Stimulated activated CD8-positive, alpha-beta memory T cell treated with anti-CD3 and anti-CD28 coated beads, Interleukin-2, amount 100 ng/mL, for 1 hour (primary cell): ENCODE data around the gene SERINC5.
"Not testable (repeated sequence)": the region's sequence is repeated elsewhere in the genome, so short reads cannot be mapped to it uniquely, and the experiment has no call there.

Experiments used
- DNase-seq, 2 donors: peaks; one replicate each; pipeline ENCODE4 v3.0.0-alpha.2; 2020; ENCODE audit warnings: low read depth in 2 of 2

Gene SERINC5

DNA sequence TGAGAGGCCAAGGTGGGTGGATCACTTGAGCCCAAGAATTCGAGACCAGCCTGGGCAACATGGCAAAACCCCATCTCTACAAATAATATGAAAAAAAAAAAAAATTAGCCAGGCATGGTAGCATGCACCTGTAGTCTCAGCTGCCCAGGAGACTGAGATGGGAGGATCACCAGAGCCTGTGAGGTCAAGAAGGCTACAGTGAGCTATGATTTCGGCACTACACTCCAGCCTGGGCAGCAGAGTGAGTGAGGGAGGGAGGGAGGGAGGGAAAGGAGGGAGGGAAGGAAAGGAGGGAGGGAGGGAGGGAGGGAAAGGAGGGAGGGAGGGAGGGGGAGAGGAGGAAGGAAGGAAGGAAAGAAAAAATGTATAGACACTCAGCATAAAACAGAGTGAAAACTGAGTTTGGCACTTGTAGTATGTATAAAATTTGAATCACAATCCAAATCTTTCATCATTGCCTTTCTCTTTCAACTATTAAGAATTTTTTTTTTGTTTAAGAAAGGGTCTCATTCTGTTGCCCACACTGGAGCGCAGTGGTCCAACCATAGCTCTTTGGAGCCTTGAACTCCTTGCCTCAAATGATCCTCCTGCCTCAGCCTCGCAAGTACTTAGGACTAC is 27.8 kb downstream of the SERINC5 start:
- DNase-seq = no peak

DNA sequence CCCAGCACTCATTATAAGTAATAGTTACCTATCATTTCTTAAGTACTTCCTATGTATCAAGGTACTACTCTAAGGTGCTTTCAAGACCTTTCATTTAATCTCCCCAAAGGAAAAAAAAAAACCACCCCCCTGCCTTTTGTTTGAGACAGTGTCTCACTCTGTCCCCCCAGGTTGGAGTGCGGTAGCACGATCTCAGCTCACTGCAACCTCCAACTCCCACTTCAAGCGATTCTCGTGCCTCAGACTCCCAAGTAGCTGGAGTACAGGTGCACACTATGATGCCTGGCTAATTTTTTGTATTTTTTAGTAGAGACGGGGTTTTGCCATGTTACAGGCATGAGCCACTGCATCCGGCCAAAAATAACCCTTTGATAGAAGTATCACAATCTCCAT is 29.9 kb downstream of the SERINC5 start:
- no peak for DNase-seq

GRCh38 chr5:80225189-80225933 is 30.5 kb downstream of the SERINC5 start:
- DNase-seq = no peak

DNA sequence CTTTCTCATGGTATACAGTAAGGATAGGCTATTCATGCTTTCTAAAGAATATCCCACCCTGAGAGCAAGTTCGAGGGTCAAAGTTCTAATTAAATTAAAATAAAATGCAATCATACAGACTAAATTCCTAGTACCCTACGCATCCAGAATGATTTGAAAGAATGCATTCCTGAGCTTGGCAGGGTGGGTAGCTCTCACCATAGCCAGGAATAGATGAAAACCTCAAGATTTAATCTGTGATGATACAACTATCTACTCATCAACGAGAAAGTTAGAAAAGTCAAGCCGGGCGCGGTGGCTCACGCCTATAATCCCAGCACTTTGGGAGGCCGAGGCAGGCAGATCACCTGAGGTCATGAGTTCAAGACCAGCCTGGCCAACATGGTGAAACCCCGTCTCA is 32.3 kb downstream of the SERINC5 start:
- DNase-seq = no peak

- DNase-seq = no peak
Observed at GRCh38 chr5:80220245-80220897, 35.5 kb downstream of the SERINC5 start.

GRCh38 chr5:80219391-80219790 is 36.5 kb downstream of the SERINC5 start:
- DNase-seq = no peak

DNA sequence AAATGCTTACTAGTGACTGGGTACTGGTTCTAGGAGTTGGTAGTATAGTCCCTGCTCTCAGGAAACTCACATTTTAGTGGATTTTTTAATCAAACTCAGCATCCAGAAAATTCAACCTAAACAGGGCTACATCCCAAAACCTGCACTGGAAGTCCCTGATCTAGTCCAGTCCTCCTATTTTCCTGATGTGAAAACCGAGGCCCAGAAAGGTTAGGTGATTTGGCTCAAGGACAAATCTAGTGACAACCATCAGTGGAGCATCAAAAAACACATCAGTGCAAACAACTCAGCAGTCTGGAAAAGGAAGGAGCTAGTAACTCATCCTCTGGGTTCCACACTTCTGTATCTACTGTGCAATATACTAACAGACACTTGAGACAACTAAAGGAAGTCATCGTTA is 38.2 kb downstream of the SERINC5 start:
- DNase-seq = no peak

DNA sequence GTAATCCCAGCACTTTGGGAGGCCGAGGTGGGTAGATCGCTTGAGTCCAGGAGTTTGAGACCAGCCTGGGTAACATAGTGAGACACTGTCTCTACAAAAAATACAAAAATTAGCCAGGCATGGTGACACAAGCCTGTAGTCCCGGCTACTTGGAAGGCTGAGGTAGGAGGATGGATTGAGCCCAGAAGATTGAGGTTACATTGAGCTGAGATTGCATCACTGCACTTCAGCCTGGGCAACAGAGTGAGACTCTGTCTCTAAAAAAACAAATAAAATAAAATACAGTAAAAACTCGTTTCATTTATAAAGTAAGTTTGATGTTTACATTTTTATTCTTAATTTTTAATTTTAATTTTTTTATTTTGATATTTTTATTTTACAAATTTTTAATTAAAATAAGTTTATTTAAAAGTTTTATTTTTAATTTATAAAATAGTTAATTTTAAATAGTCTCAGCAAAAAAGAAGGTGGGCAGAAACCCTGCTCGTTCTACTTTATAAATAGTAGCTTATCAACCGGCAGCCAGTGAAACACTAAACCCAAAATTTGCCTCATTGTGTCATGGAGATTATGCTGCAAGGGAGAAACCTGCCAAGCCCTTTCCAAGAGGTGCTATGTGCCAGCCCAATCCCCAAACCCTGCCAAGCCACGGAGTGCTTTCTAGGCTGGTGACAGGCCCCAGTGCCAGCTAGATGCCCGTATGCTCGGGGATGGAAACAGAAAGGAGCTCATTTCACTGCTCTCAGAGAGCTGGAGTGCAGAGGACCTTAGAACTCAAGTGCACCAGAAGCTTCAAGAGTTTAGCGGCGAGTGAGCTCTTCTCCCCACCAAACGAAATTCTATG is 38.9 kb downstream of the SERINC5 start:
- DNase-seq = no peak

DNA sequence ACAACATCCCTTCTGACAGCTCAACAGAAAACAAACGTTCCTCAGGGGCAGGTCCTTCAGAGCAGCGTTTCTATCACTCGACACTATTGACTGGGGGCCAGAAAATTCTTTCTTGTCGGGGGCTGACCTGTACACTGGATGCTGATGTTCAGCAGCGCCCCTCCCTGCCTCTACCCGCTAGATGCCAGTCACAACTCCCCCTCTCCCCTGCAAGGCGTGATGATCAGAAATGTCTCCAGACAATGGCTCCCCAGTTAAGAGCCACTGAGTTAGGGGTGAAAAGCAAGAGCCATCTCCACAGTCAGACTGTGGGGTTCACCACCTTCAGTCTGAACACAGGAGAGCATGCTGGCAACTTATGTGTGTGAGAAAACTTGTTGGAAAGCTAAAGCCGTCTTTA is 39.8 kb downstream of the SERINC5 start:
- no peak for DNase-seq

DNA sequence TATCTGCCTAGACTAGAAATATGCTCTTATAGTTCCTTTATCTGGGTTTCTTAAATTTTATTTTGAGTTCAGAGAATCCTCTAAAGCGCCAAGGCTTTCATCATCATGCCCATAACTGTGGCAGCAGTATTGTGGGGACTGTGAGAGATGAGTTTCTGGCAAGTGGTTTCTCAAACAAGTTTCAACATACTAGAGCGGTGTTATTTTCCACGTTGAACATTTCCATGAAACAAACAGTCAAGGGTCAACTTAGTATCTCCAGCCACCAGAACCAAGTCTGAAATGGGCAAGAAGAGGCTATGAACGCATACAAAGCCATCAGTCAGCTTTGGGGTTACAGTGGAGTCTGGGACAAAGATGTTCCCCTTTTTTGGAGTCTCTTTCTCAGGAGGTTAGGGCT is 40.3 kb downstream of the SERINC5 start:
- DNase-seq = no peak

- no peak for DNase-seq
Observed at GRCh38 chr5:80213466-80213865, 42.4 kb downstream of the SERINC5 start.

DNA sequence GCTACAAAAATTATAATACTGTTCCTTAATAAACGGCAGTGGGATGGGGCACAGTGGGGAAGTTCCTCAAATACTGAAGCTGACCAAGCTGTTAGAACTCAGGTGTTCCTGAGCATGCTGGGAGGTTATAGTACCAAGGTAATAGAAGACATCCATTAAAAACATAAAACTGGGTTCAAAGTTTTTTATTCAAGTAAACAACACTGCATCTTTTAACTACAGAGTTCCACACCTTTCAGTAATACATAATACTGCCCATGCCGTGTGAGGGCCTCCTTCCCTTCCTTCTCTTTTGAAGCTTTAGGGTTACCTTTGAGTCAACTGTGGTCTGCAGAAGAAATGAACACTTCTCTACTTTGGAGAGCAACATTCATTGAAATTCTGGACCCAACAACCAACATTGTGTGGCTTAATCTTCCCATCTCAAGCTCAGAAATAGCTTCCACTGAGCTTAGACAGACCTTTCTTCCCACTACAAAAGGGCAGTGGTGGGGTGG is 43.6 kb downstream of the SERINC5 start:
- no peak for DNase-seq

GRCh38 chr5:80211327-80211726 is 44.5 kb downstream of the SERINC5 start:
- no peak for DNase-seq

- DNase-seq = no peak
Observed at GRCh38 chr5:80210014-80210413, 45.8 kb downstream of the SERINC5 start.

DNA sequence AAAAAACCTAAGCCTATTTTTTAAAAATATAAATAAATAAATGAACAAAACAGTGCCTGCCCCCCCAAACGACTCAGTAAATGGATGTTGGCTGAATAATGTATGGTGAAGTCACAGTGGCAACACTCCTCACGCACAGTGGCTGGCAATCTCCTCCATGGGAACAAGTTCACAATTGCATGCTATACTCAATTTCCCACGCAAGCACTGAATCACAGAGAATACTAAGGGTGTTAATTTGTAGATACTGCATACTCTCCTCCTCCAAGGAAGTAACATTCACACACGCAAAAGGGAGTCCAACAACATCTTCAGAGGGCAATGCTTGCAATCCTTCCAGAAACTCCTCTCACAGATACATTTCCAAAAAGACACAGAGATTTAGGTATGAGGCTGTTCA is 47.5 kb downstream of the SERINC5 start:
- no peak for DNase-seq

GRCh38 chr5:80207832-80208231 is 48.0 kb downstream of the SERINC5 start:
- no peak for DNase-seq

DNA sequence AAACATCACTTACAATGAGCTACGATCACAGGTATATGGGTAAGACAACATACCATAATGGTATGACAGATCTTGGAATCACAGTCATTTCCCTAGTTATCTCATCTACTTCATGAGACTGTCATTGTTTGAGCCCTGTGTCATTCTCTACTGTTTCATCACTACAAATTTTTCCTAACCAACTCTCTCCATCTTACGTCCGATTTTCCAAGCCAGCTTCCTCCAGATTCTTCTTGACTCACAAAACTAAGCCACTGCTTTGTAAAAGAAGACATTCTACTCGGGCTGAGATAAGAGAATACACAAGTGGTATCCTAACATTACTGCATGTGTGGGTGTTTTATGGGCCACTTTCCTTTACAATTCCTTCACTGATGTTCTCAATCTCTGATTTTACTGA is 49.6 kb downstream of the SERINC5 start:
- DNase-seq = no peak

DNA sequence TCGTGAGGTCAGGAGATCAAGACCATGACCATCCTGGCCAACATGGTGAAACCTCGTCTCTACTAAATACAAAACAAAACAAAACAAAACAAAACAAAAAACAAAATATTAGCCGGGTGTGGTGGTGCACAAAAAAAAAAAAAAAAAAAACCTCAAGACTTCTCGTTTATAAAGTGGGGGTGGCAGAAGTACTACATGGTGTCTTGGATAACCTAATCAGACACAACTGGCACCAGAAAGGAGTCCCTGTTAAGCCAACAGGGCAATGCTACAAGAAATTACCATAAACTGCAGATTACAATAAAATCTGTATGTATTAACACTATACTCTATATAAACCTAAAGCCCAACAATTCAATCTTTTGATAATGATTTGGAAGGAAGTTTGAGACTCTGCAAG is 50.0 kb downstream of the SERINC5 start:
- DNase-seq = no peak

- no peak for DNase-seq
Observed at GRCh38 chr5:80204808-80205614, 50.8 kb downstream of the SERINC5 start.

DNA sequence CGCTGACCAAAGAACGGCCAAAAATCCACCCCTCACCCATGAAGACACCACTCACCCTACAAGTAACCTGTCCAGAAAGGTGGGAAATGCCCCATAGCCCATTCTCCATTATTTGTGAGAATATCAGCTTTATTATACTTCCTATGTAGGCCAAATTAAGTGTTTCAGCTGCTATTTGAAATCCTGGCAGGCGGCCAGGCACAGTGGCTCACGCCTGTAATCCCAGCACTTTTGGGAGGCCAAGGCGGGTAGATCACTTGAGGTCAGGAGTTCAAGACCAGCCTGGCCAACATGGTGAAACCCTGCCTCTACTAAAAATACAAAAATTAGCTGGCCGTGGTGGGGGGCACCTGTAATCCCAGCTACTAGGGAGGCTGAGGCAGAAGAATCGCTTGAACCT is 54.1 kb downstream of the SERINC5 start:
- not testable (repeated sequence) for DNase-seq

- DNase-seq = no peak
Observed at GRCh38 chr5:80198920-80199319, 56.9 kb downstream of the SERINC5 start.
